Naive thymus-derived CD4-positive, alpha-beta T cell (primary cell): ENCODE measurements around the gene SELL. TPM values are rescaled to one million over a fixed set of nuclear protein-coding genes. Genes with fewer than 3 reads are reported as not detected.
"Not testable (repeated sequence)": the region's sequence is repeated elsewhere in the genome, so short reads cannot be mapped to it uniquely, and the experiment has no call there.

Experiments
- ATAC-seq: fragments of 150-1000 bp; cut with Tn5 transposase; 2 replicates; pipeline ENCODE4 v1.10.0; 2021; ENCODE audit warnings: mild to moderate bottlenecking, moderate library complexity
- CTCF ChIA-PET: fragments of 350-600 bp; sonication (Branson Sonifier 250); formaldehyde crosslinking; loops from one replicate; lab custom pipeline; 2021; ENCODE audit warnings: antibody characterized with exemption; lab: Charles Lee
- POLR2A ChIA-PET: fragments of 350-600 bp; sonication (Branson Sonifier 250); formaldehyde crosslinking; loops from one replicate; lab custom pipeline; 2021; ENCODE audit warnings: antibody characterized with exemption, inconsistent platforms; lab: Charles Lee
- DNase-seq, 9 donors: peaks; one replicate each; pipeline versions ENCODE4 v3.0.0 to v3.0.0-alpha.2; 2020 to 2022; ENCODE audit warnings: mixed read lengths in 1 of 9
- H3K27ac ChIP-seq: one replicate; pipeline ENCODE4 v1.7.0; 2013; ENCODE audit warnings: mild to moderate bottlenecking, low read depth, low read length, moderate library complexity
- H3K27me3 ChIP-seq, 2 donors: one replicate each; pipeline ENCODE4 v1.7.0; 2013; ENCODE audit warnings: low read length in 2 of 2, mild to moderate bottlenecking in 2 of 2, moderate library complexity in 2 of 2; ENCODE audit not compliant: control insufficient read depth in 2 of 2, insufficient read depth in 2 of 2
- H3K36me3 ChIP-seq, 3 experiments: 1 replicate in 2 of 3; 2 replicates in 1 of 3; pipeline ENCODE4 v1.7.0; 2013; ENCODE audit warnings: low read length in 3 of 3, mild to moderate bottlenecking in 3 of 3, moderate library complexity in 1 of 3; ENCODE audit not compliant: insufficient read depth in 3 of 3, control insufficient read depth in 2 of 3
- H3K4me1 ChIP-seq, 2 donors: one replicate each; pipeline ENCODE4 v1.7.0; 2013; ENCODE audit warnings: low read length in 2 of 2, mild to moderate bottlenecking in 2 of 2, moderate library complexity in 1 of 2; ENCODE audit not compliant: control insufficient read depth in 2 of 2, insufficient read depth in 2 of 2
- H3K4me3 ChIP-seq: 2 replicates; pipeline ENCODE4 v1.7.0; 2013; ENCODE audit warnings: mild to moderate bottlenecking, low read length
- H3K9me3 ChIP-seq, 3 experiments: 1 replicate in 2 of 3; 2 replicates in 1 of 3; pipeline ENCODE4 v1.7.0; 2013; ENCODE audit warnings: low read length in 3 of 3; ENCODE audit not compliant: control insufficient read depth in 2 of 3
- H3K27ac Mint-ChIP-seq, 9 donors: one replicate each; pipeline ENCODE4 v1.8.0; 2020 to 2022; ENCODE audit warnings: mixed read lengths in 9 of 9, mild to moderate bottlenecking in 8 of 9, moderate library complexity in 5 of 9, inconsistent platforms in 2 of 9
- H3K27me3 Mint-ChIP-seq, 5 donors: one replicate each; pipeline ENCODE4 v1.8.0; 2021 to 2022; ENCODE audit warnings: mixed read lengths in 5 of 5, mild to moderate bottlenecking in 1 of 5
- H3K36me3 Mint-ChIP-seq, 5 donors: one replicate each; pipeline ENCODE4 v1.8.0; 2020 to 2022; ENCODE audit warnings: mixed read lengths in 5 of 5, mild to moderate bottlenecking in 3 of 5, inconsistent platforms in 1 of 5
- H3K4me1 Mint-ChIP-seq, 7 donors: one replicate each; pipeline ENCODE4 v1.8.0; 2020 to 2022; ENCODE audit warnings: mixed read lengths in 7 of 7, mild to moderate bottlenecking in 3 of 7, inconsistent platforms in 1 of 7
- H3K4me3 Mint-ChIP-seq, 10 donors: one replicate each; pipeline ENCODE4 v1.8.0; 2020 to 2022; ENCODE audit warnings: mild to moderate bottlenecking in 10 of 10, mixed read lengths in 10 of 10, moderate library complexity in 6 of 10, inconsistent platforms in 2 of 10
- H3K9me3 Mint-ChIP-seq, 11 donors: one replicate each; pipeline ENCODE4 v1.8.0; 2020 to 2022; ENCODE audit warnings: mixed read lengths in 11 of 11, mild to moderate bottlenecking in 4 of 11, inconsistent platforms in 1 of 11, moderate library complexity in 1 of 11
- intact Hi-C, 2 donors: fragments of 100-400 bp; cut with micrococcal nuclease; formaldehyde crosslinking; loops; one replicate each; pipeline ENCODE4 v1.15.1; 2023
- polyA plus RNA-seq, 2 donors: library from polyadenylated mRNA; unstranded; fragments of 300-500 nt; fragmentation: Illumina TruSeq; gene quantifications; one replicate each; pipeline ENCODE4 v1.2.3, GENCODE V29; 2021
- total RNA-seq, 6 experiments: library from RNA in 5 of 6; stranded (reverse) in 5 of 6; gene quantifications; 1 replicate in 5 of 6; 2 replicates in 1 of 6; pipeline ENCODE4 v1.2.3 and lab custom pipeline; 2021 to 2026

SELL gene
- total and polyA plus RNA-seq, 7 experiments from 2014 or later, result 303 to 2,521 (median 582) TPM

DNA sequence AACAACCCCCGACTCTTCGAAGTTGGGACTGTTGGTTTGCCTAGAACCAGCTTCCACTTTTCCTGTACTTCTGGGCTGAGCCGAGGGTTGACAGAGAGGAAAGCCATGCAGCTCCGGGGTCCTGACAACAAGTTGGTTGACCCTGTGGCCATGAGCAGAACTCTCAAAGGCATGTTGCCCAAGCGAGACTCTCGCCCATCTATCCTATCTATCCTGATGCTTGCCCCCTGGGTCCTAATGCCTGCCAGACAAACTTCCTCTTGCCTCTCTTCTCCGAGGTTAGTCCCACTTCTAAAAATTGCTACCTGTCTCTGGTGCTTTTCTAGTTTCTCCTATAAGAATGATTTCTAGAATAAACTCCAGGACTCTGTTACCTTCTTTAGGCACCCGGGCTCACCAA is 48.7 kb downstream of the SELL start:
- H3K27me3 ChIP-seq, DNase-seq, CTCF ChIA-PET, H3K27me3 Mint-ChIP-seq, H3K36me3 ChIP-seq, H3K27ac ChIP-seq, ATAC-seq, H3K9me3 ChIP-seq: not testable (repeated sequence)
- intact Hi-C loops, result loop anchor here in 1 of 2 donors (1.0 kb wide), 1 partner anchor 31 kb away; no protein-coding TSS in a partner anchor
- peak overlapping the region in 8 of 9 donors; percentile 19 to 95 (median 69) for H3K27ac Mint-ChIP-seq
- POLR2A ChIA-PET, result interaction anchor here (2.7 kb wide), 1 partner anchor 30 kb away, joined by 9 read pairs; no protein-coding TSS in a partner anchor
- H3K9me3 Mint-ChIP-seq, result peaks cover 0 to 46% (median 14%) of the 10 kb centered on the region in 11 donors
- peak overlapping the region; percentile 22 for H3K4me3 ChIP-seq
- H3K4me3 Mint-ChIP-seq, result peak overlapping the region; percentile 1 to 93 (median 65)
- H3K36me3 Mint-ChIP-seq, result peaks cover 6 to 34% (median 26%) of the 10 kb centered on the region in 5 donors
- peaks cover 11 to 16% of the 10 kb centered on the region in 2 donors for H3K4me1 ChIP-seq
- peaks cover 37 to 71% (median 64%) of the 10 kb centered on the region in 7 donors for H3K4me1 Mint-ChIP-seq

DNA sequence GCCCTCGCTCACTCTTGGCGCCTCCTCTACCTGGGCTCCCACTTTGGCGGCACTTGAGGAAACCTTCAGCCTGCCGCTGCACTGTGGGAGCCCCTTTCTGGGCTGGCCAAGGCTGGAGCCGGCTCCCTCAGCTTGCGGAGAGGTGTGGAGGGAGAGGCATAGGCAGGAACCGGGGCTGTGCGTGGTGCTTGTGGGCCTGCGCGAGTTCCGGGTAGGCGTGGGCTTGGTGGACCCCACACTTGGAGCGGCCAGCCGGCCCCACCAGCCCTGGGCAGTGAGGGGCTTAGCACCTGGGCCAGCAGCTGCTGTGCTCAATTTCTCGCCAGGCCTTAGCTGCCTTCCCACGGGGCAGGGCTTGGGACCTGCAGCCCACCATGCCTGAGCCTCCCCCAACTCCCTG is 50.4 kb downstream of the SELL start:
- CTCF ChIA-PET, result interaction anchor here (1.2 kb wide), 1 partner anchor 60 kb away, joined by 3 read pairs; no protein-coding TSS in a partner anchor
- DNase-seq, H3K36me3 ChIP-seq, H3K4me3 ChIP-seq, H3K27ac ChIP-seq, H3K27me3 ChIP-seq, intact Hi-C loops, H3K4me3 Mint-ChIP-seq, H3K27me3 Mint-ChIP-seq, H3K9me3 ChIP-seq, ATAC-seq: not testable (repeated sequence)
- H3K36me3 Mint-ChIP-seq, result peaks cover 11 to 35% (median 29%) of the 10 kb centered on the region in 5 donors
- H3K27ac Mint-ChIP-seq, result peak overlapping the region in 3 of 9 donors; percentile 63 to 76 (median 70)
- POLR2A ChIA-PET, result interaction anchor here (0.9 to 1.6 kb wide), 4 partner anchors 14 to 60 kb away, joined by 4 read pairs; no protein-coding TSS in a partner anchor
- H3K9me3 Mint-ChIP-seq, result peaks cover 0 to 60% (median 19%) of the 10 kb centered on the region in 11 donors
- peaks cover 32 to 66% (median 61%) of the 10 kb centered on the region in 7 donors for H3K4me1 Mint-ChIP-seq
- H3K4me1 ChIP-seq, result peaks cover 9 to 13% of the 10 kb centered on the region in 2 donors

DNA sequence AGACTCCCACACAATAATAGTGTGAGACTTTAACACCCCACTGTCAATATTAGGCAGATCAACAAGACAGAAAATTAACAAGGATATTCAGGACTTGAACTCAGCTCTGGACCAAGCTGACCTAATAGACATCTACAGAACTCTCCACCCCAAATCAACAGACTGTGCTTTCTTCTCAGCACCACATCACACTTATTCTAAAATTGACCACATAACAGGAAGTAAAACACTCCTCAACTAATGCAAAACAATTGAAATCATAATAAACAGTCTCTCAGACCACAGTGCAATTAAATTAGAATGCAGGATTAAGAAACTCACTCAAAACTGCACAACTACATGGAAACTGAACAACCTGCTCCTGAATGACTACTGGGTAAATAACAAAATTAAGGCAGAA is 52.6 kb downstream of the SELL start:
- H3K36me3 Mint-ChIP-seq, result peaks cover 11 to 53% (median 35%) of the 10 kb centered on the region in 5 donors
- peak overlapping the region in 9 of 10 donors; percentile 0 to 70 (median 47) for H3K4me3 Mint-ChIP-seq
- not testable (repeated sequence) for H3K9me3 ChIP-seq, H3K36me3 ChIP-seq, DNase-seq, H3K27me3 ChIP-seq, H3K4me3 ChIP-seq, H3K27ac ChIP-seq, ATAC-seq, H3K27me3 Mint-ChIP-seq
- ChIA-PET POLR2A (interaction anchor here (1.0 to 3.4 kb wide), 5 partner anchors 34 to 57 kb away, joined by 3 to 10 read pairs (median 4); no protein-coding TSS in a partner anchor), CTCF (interaction anchor here (1.8 kb wide), 1 partner anchor 57 kb away, joined by 6 read pairs; no protein-coding TSS in a partner anchor)
- H3K9me3 Mint-ChIP-seq, result peaks cover 3 to 80% (median 19%) of the 10 kb centered on the region in 11 donors
- peaks cover 9 to 20% of the 10 kb centered on the region in 2 donors for H3K4me1 ChIP-seq
- intact Hi-C loops, result loop anchor here in 1 of 2 donors (1.0 to 2.0 kb wide), 4 partner anchors 8 to 54 kb away; no protein-coding TSS in a partner anchor
- peaks cover 39 to 83% (median 77%) of the 10 kb centered on the region in 7 donors for H3K4me1 Mint-ChIP-seq
- H3K27ac Mint-ChIP-seq, result peak overlapping the region in 8 of 9 donors; percentile 20 to 74 (median 56)

DNA sequence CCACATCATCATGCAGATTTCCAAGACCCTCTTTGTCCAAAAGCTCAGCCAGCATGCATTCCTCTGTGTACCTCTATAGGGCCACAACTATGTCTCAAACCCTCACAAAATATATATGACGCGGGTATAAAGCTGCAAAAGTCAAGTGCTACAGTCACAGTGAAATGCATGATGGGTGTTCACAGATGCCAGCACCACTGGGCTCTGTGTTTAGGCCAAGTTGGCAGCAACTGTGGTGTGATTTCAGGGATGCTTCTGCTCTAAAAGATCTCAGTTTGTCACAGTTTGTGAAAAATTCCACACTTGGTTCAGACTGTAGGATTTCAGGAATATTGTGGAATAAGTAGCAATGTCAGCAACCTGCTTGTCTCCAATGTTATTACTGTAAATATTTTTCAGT is 57.5 kb downstream of the SELL start:
- H3K36me3 ChIP-seq, result no peaks in the 10 kb centered on the region
- no peak overlapping the region for H3K27ac ChIP-seq
- POLR2A ChIA-PET, result no interaction called here
- H3K9me3 ChIP-seq, result no peaks in the 10 kb centered on the region
- no peak overlapping the region for H3K4me3 Mint-ChIP-seq
- CTCF ChIA-PET, result interaction anchor here (1.3 kb wide), 1 partner anchor 49 kb away, joined by 3 read pairs; no protein-coding TSS in a partner anchor
- DNase-seq (no peak), ATAC-seq (no peak)
- peaks cover 17 to 26% of the 10 kb centered on the region in 2 donors for H3K4me1 ChIP-seq
- H3K4me1 Mint-ChIP-seq, result peaks cover 36 to 69% (median 57%) of the 10 kb centered on the region in 7 donors
- H3K27me3 Mint-ChIP-seq, result no peaks in the 10 kb centered on the region
- peak overlapping the region in 2 of 9 donors; percentile 57 to 59 for H3K27ac Mint-ChIP-seq
- peaks cover 11 to 37% (median 19%) of the 10 kb centered on the region in 5 donors for H3K36me3 Mint-ChIP-seq
- H3K27me3 ChIP-seq, result no peaks in the 10 kb centered on the region
- intact Hi-C loops, result no loop called here
- no peak overlapping the region for H3K4me3 ChIP-seq
- peaks cover 1 to 45% (median 14%) of the 10 kb centered on the region in 11 donors for H3K9me3 Mint-ChIP-seq

DNA sequence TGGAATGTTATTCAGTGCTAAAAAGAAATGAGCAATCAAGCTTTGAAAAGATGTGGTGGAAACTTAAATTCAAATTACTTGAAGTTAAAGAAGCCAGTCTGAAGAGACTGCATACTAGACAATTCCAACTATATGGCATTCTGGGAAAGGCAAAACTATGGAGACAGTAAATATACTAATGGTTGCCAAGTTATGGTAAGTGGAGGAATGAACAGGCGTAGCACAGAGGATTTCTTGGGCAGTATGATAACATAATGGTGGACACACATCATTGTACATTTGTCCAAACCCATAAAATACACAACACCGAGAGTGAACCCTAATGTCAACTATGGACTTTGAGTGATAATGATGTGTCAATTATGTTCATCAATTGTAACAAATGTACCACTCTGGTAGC is 60.4 kb downstream of the SELL start:
- Mint-ChIP-seq H3K36me3 (peaks cover 6 to 23% (median 8%) of the 10 kb centered on the region in 5 donors), H3K4me1 (peaks cover 24 to 64% (median 57%) of the 10 kb centered on the region in 7 donors), H3K27me3 (no peaks in the 10 kb centered on the region), H3K9me3 (peaks cover 0 to 20% (median 4%) of the 10 kb centered on the region in 11 donors), H3K4me3 (no peak overlapping the region), H3K27ac (no peak overlapping the region)
- Histone ChIP-seq H3K27ac (no peak overlapping the region), H3K9me3 (no peaks in the 10 kb centered on the region), H3K4me1 (peaks cover 21 to 28% of the 10 kb centered on the region in 2 donors), H3K27me3 (no peaks in the 10 kb centered on the region), H3K4me3 (no peak overlapping the region), H3K36me3 (no peaks in the 10 kb centered on the region)
- DNase-seq, result no peak
- no peak for ATAC-seq
- CTCF ChIA-PET, result interaction anchor here (2.1 kb wide), 1 partner anchor 49 kb away, joined by 7 read pairs; no protein-coding TSS in a partner anchor
- POLR2A ChIA-PET, result interaction anchor here (1.5 to 1.7 kb wide), 2 partner anchors 25 to 43 kb away, joined by 4 to 6 read pairs; no protein-coding TSS in a partner anchor
- intact Hi-C loops, result no loop called here

DNA sequence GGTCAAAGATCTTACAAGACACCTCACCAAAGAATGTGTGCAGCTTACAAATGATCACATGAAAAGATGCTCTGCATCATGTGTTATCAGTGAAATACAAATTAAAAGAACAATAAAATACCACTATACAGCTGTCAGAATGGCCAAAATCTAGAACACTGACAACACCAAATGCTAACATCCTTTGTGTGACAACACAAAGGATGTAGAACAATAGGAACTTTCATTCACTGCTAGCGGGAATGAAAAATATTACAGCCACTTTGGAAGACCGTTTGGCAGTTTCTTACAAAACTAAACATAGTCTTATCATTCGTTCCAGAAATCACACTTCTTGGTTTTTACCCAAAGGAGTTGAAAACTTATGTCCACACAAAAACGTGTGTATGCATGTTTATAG is 60.9 kb downstream of the SELL start:
- H3K4me1 Mint-ChIP-seq, result peaks cover 24 to 61% (median 52%) of the 10 kb centered on the region in 7 donors
- no peaks in the 10 kb centered on the region for H3K27me3 ChIP-seq
- H3K36me3 ChIP-seq, result no peaks in the 10 kb centered on the region
- H3K27ac Mint-ChIP-seq, result peak overlapping the region in 4 of 9 donors; percentile 55 to 91 (median 77)
- H3K9me3 Mint-ChIP-seq, result peaks cover 0 to 17% (median 4%) of the 10 kb centered on the region in 11 donors
- DNase-seq, result no peak
- intact Hi-C loops, result loop anchor here in 1 of 2 donors (1.0 kb wide), 3 partner anchors 9 to 42 kb away; no protein-coding TSS in a partner anchor
- H3K27me3 Mint-ChIP-seq, result no peaks in the 10 kb centered on the region
- ChIA-PET POLR2A (interaction anchor here (1.0 to 1.7 kb wide), 5 partner anchors 9 to 46 kb away, joined by 3 to 6 read pairs (median 4); no protein-coding TSS in a partner anchor), CTCF (interaction anchor here (2.1 kb wide), 1 partner anchor 49 kb away, joined by 7 read pairs; no protein-coding TSS in a partner anchor)
- H3K36me3 Mint-ChIP-seq, result peaks cover 3 to 18% (median 6%) of the 10 kb centered on the region in 5 donors
- H3K4me3 ChIP-seq, result no peak overlapping the region
- no peak overlapping the region for H3K27ac ChIP-seq
- no peak for ATAC-seq
- peaks cover 17 to 28% of the 10 kb centered on the region in 2 donors for H3K4me1 ChIP-seq
- H3K4me3 Mint-ChIP-seq, result peak overlapping the region in 3 of 10 donors; percentile 62 to 74 (median 62)
- H3K9me3 ChIP-seq, result no peaks in the 10 kb centered on the region
